Sigmoid colon (tissue), 7 donors: ENCODE data around the gene HACD1. TPM values are rescaled to one million over a fixed set of nuclear protein-coding genes. Genes with fewer than 3 reads are reported as not detected.

Experiments
- DNase-seq: peaks from one replicate; pipeline ENCODE4 v3.0.0-alpha.2; 2019
- H3K27ac ChIP-seq, 4 donors: fragments of 200-600 bp; sonication (generic); one replicate each; pipeline ENCODE4 v1.5.1; 2016 to 2019; ENCODE audit warnings: mild to moderate bottlenecking in 1 of 4
- H3K27me3 ChIP-seq, 3 donors: fragments of 200-600 bp; sonication (generic); one replicate each; pipeline ENCODE4 v1.5.1; 2019; ENCODE audit warnings: mild to moderate bottlenecking in 1 of 3
- H3K36me3 ChIP-seq, 4 donors: fragments of 200-600 bp; sonication (generic); one replicate each; pipeline ENCODE4 v1.5.1; 2016 to 2019
- H3K4me1 ChIP-seq, 4 donors: fragments of 200-600 bp; sonication (generic); one replicate each; pipeline ENCODE4 v1.5.1; 2017 to 2019
- H3K4me3 ChIP-seq, 4 donors: fragments of 200-600 bp; sonication (generic); one replicate each; pipeline ENCODE4 v1.5.1; 2017 to 2019; ENCODE audit warnings: mild to moderate bottlenecking in 2 of 4, moderate library complexity in 1 of 4
- H3K9me3 ChIP-seq, 4 donors: fragments of 200-600 bp in 3 of 4; sonication (generic) in 3 of 4; one replicate each; pipeline versions ENCODE4 v1.5.1 to v1.6.1; 2013 to 2019
- CTCF ChIP-seq, 4 experiments: fragments of 450-650 bp in 3 of 4; fragments of 200-600 bp in 1 of 4; IDR thresholded peaks; one replicate each; pipeline ENCODE4 v1.5.1; 2016 to 2019; ENCODE audit warnings: antibody characterized with exemption in 4 of 4, mild to moderate bottlenecking in 3 of 4, moderate library complexity in 2 of 4
- EP300 ChIP-seq, 4 donors: sonication (generic); formaldehyde crosslinking; IDR thresholded peaks; one replicate each; pipeline ENCODE4 v1.6.1; 2017; ENCODE audit warnings: antibody characterized with exemption in 4 of 4
- POLR2A ChIP-seq, 2 donors: fragments of 450-650 bp; IDR thresholded peaks; one replicate each; pipeline ENCODE4 v1.6.1; 2016; ENCODE audit warnings: antibody characterized with exemption in 2 of 2, mild to moderate bottlenecking in 2 of 2, moderate library complexity in 2 of 2
- POLR2AphosphoS5 ChIP-seq, 4 donors: sonication (generic); formaldehyde crosslinking; IDR thresholded peaks; one replicate each; pipeline ENCODE4 v1.6.1; 2017; ENCODE audit warnings: antibody characterized with exemption in 4 of 4
- WGBS, 2 donors: extraction: QIAGEN DNeasy Blood & Tissue Kit; methylation state at CpG; one replicate each; pipeline ENCODE4 v1.1.7; 2013; 5-methylcytosine and 5-hydroxymethylcytosine counted together
- intact Hi-C: fragments of 100-400 bp; cut with DNase I; formaldehyde crosslinking; loops from one replicate; pipeline ENCODE4 v1.15.1; 2023
- polyA plus RNA-seq, 3 donors: library from polyadenylated mRNA; stranded (reverse); fragments of 200-250 nt; gene quantifications; one replicate each; pipeline ENCODE4 v1.2.3, GENCODE V29; 2013
- total RNA-seq, 4 donors: library from RNA; depleted of rRNA; stranded (reverse); fragments of >200 nt; gene quantifications; one replicate each; pipeline ENCODE4 v1.1.0, GENCODE V29; 2016
- donor health status: healthy with polysubstance abuse.
- donor health status: Bipolar disorder and iron deficiency.
- donor health status: healthy.

The HACD1 gene
- total RNA-seq (10 to 100 TPM; 45.1 to 85.3 (median 79.0) TPM), polyA plus RNA-seq (1 to 10 TPM in 2 of 3 donors, not detected in 1; 3.0 to 3.2 TPM)

- Histone ChIP-seq H3K27me3 (no peaks in the 10 kb centered on the region), H3K4me1 (peaks cover 0 to 14% (median 5%) of the 10 kb centered on the region in 4 donors), H3K9me3 (no peaks in the 10 kb centered on the region), H3K4me3 (peak within 1 kb of the TSS; percentile 79 to 96 (median 88)), H3K27ac (peak within 1 kb of the TSS; percentile 96 to 98 (median 98)), H3K36me3 (no peaks in the 10 kb centered on the region)
- TF ChIP-seq CTCF (IDR thresholded peaks at IDR 0.05) (no peak), POLR2AphosphoS5 (IDR thresholded peaks at IDR 0.05) (peak; percentile 26 to 80 (median 67)), POLR2A (IDR thresholded peaks at IDR 0.05) (peak in 1 of 2 donors; percentile 18)
- 0 to 1% methylated on average over 92 of the region's 92 CpGs for WGBS, 2 donors
- intact Hi-C loops = no loop called here
- DNase-seq = peak; percentile 87
Observed at GRCh38 chr10:17617031-17617911, at the start of gene HACD1. TSS of gene HACD1 (minus strand) at chr10:17617374. CDS start at chr10:17617339, 35 bp downstream.

- Histone ChIP-seq H3K9me3 (no peaks in the 10 kb centered on the region), H3K4me3 (peak overlapping the region in 1 of 4 donors; percentile 4), H3K27me3 (no peaks in the 10 kb centered on the region), H3K27ac (peak overlapping the region; percentile 61 to 64 (median 63)), H3K4me1 (no peaks in the 10 kb centered on the region), H3K36me3 (peaks cover 0 to 19% (median 0%) of the 10 kb centered on the region in 4 donors)
- WGBS, 2 donors = 59 to 82% methylated on average over 4 of the region's 4 CpGs
- no peak for DNase-seq
- intact Hi-C loops = no loop called here
- TF ChIP-seq POLR2AphosphoS5 (IDR thresholded peaks at IDR 0.05) (peak; percentile 49 to 83 (median 57)), POLR2A (IDR thresholded peaks at IDR 0.05) (no peak), EP300 (IDR thresholded peaks at IDR 0.05) (peak in 2 of 4 donors; percentile 20 to 69), CTCF (IDR thresholded peaks at IDR 0.05) (no peak)
Observed at GRCh38 chr10:17665747-17666146, 48.6 kb upstream of the HACD1 start.

GRCh38 chr10:17663450-17663849 lies 46.3 kb upstream of the HACD1 start:
- 74 to 75% methylated on average over 1 of the region's 1 CpG for WGBS, 2 donors
- H3K27me3 ChIP-seq = no peaks in the 10 kb centered on the region
- TF ChIP-seq CTCF (IDR thresholded peaks at IDR 0.05) = no peak
- no peak for TF ChIP-seq POLR2A (IDR thresholded peaks at IDR 0.05)
- TF ChIP-seq EP300 (IDR thresholded peaks at IDR 0.05) = no peak
- H3K4me3 ChIP-seq = no peak overlapping the region
- peaks cover 0 to 19% (median 0%) of the 10 kb centered on the region in 4 donors for H3K36me3 ChIP-seq
- DNase-seq = no peak
- intact Hi-C loops = no loop called here
- H3K4me1 ChIP-seq = no peaks in the 10 kb centered on the region
- H3K27ac ChIP-seq = no peak overlapping the region
- H3K9me3 ChIP-seq = no peaks in the 10 kb centered on the region

- Histone ChIP-seq H3K27ac (no peak overlapping the region), H3K4me3 (no peak overlapping the region), H3K36me3 (peaks cover 0 to 19% (median 0%) of the 10 kb centered on the region in 4 donors), H3K9me3 (no peaks in the 10 kb centered on the region), H3K27me3 (no peaks in the 10 kb centered on the region), H3K4me1 (no peaks in the 10 kb centered on the region)
- intact Hi-C loops = no loop called here
- no peak for TF ChIP-seq POLR2AphosphoS5 (IDR thresholded peaks at IDR 0.05)
- no peak for TF ChIP-seq POLR2A (IDR thresholded peaks at IDR 0.05)
- no peak for TF ChIP-seq EP300 (IDR thresholded peaks at IDR 0.05)
- no peak for TF ChIP-seq CTCF (IDR thresholded peaks at IDR 0.05)
- DNase-seq = no peak
- 52 to 81% methylated on average over 2 of the region's 2 CpGs for WGBS, 2 donors
Observed at GRCh38 chr10:17662193-17663138, 45.3 kb upstream of the HACD1 start.
